Liver (tissue), 3 donors: ENCODE results near the gene SHB.

ENCODE experiments used
- SP1 ChIP-seq: IDR thresholded peaks from 2 replicates; pipeline ENCODE4 v1.6.1; 2018; ENCODE audit warnings: antibody characterized with exemption, mild to moderate bottlenecking
- TF ChIP-seq, protein P1 (sequence below): fragments of 150-350 bp; IDR thresholded peaks from 2 replicates; pipeline ENCODE4 v1.5.1; 2017; ENCODE audit warnings: improper control_type of control experiment, low read depth, low read length; ENCODE audit not compliant: missing input control
- donor health status: healthy.
- donor health status: healthy.

DNA sequence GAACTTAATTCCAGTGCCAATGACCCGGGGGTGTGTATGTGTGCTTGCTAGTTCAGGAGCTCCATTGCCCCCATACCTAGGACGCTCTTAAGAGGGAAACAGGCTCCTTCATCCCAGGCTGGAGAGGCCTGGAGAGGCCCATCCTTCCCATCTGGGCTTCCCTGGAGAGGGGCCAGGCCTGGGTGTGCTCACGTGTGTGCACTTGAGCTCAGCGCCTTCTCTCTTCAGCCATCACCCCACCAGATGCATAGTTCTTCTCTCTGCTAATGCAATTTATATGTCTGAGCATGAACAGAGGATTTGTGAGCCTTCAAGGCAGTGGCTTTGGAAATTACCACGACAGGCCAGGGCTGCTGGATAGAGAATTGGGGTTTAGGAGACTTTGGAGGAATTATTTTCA is 48.6 kb upstream of the SHB start:
- TF ChIP-seq SP1: no peak
- TF ChIP-seq, protein P1, sequence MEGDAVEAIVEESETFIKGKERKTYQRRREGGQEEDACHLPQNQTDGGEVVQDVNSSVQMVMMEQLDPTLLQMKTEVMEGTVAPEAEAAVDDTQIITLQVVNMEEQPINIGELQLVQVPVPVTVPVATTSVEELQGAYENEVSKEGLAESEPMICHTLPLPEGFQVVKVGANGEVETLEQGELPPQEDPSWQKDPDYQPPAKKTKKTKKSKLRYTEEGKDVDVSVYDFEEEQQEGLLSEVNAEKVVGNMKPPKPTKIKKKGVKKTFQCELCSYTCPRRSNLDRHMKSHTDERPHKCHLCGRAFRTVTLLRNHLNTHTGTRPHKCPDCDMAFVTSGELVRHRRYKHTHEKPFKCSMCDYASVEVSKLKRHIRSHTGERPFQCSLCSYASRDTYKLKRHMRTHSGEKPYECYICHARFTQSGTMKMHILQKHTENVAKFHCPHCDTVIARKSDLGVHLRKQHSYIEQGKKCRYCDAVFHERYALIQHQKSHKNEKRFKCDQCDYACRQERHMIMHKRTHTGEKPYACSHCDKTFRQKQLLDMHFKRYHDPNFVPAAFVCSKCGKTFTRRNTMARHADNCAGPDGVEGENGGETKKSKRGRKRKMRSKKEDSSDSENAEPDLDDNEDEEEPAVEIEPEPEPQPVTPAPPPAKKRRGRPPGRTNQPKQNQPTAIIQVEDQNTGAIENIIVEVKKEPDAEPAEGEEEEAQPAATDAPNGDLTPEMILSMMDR: no peak
